ENCODE results near the gene DOP1A. TPM values are rescaled to one million over a fixed set of nuclear protein-coding genes. Genes with fewer than 3 reads are reported as not detected.

The DOP1A gene
- total and polyA plus RNA-seq, 4 donors, result 3.5 to 32.0 (median 9.6) TPM

DNA sequence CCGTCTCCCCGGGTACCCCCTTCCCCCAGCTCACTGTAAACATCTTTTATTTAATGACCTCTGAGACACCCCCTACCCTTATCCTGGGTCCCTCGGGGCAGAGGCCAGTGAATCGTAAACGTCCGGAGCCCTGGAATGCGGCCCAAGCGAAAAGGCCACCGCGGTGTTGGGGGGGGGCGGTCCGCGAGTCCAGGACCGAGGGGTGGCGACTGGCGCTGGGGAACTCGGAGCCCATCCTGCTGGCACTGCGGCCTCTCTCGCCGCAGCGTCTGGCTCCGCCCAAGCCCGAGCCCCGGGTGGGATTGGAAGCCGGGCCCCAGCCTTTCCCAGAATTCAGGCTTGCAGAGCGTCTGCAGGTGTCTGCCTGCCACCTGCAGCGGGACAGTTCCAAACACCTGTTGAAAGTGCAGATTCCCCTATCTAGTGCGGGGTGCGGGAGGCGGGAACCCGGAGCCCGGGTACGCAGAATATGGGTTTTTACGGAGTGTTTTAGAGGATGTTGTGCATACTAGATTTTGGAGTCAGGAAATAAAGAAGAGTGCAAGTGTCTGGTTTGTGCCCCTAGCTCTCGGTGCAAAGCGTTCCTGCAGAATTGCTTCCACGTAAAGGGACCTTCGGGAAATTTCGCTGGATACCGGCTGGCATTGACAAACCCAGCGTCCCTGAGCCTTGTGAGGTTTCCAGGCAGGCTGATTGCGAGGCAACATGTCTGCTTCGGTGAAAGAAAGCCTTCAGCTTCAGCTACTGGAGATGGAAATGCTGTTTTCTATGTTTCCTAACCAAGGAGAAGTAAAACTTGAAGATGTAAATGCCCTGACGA, 126.5 kb downstream of the DOP1A start:
- Histone ChIP-seq H3K27ac (ENCODE audit: low read depth in 1 of 2, low read length in 2 of 2) (peak overlapping the region; percentile 81 to 95), H3K9me3 (ENCODE audit: control insufficient read depth in 4 of 4, low read length in 3 of 4) (no peaks in the 10 kb centered on the region), H3K36me3 (ENCODE audit: control insufficient read depth in 4 of 4, insufficient read depth in 3 of 4, low read depth in 1 of 4, low read length in 3 of 4) (peaks cover 3 to 20% (median 13%) of the 10 kb centered on the region in 4 donors), H3K4me3 (ENCODE audit: low read depth in 1 of 3, low read length in 3 of 3) (peak overlapping the region; percentile 93 to 99 (median 98)), H3K27me3 (ENCODE audit: control insufficient read depth in 4 of 4, insufficient read depth in 4 of 4, low read length in 3 of 4) (no peaks in the 10 kb centered on the region), H3K9ac (ENCODE audit: low read depth in 1 of 2, low read length in 2 of 2) (peak overlapping the region; percentile 34 to 49), H3K4me1 (ENCODE audit: control insufficient read depth in 4 of 4, insufficient read depth in 4 of 4, low read length in 3 of 4) (peaks cover 15 to 26% (median 19%) of the 10 kb centered on the region in 4 donors)
- peak; percentile 52 for DNase-seq (ENCODE audit: low spot score)
- no peak for TF ChIP-seq SP1 (IDR thresholded peaks at IDR 0.05)
- TF ChIP-seq YY1 (IDR thresholded peaks at IDR 0.05), result peak; percentile 8
- WGBS, result 3% methylated on average over 44 of the region's 44 CpGs

DNA sequence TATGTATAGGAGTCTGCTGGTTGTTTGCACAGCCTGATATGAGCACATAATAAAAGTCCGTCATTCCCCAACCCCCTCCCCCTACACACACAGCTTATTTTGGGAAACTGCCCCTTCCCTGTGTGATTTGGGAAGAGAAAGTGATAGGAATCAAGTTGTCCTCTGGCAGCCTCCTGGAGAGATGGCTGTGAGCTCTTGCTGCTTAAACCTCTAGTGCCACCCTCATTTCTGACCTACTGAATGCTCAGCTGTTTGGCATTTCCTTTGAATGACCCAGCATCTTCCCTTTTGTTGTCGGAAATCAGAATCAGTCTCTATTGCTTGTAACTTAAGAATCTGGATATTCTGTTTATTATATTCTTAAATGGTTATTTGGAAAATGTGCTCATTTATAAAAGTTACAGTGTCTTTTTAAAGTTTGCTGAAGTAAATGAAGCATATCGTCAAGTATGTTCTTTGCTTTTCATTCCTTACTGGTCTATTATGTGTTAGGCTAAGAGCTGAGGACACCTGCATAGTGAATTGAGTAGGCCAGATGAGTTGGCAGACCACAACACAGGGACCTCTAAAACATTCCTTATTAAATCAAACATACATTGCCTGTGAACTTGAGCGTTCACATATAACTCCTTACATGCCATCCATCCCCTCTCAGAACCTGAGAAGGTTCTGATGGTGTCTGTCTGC, 131.2 kb downstream of the DOP1A start:
- no peak overlapping the region for H3K27ac ChIP-seq (ENCODE audit: low read depth in 1 of 2, low read length in 2 of 2)

More for the DNA sequence above, 131.2 kb downstream of the DOP1A start:
- WGBS, result 92% methylated on average over 4 of the region's 4 CpGs
- Histone ChIP-seq H3K9ac (ENCODE audit: low read depth in 1 of 2, low read length in 2 of 2) (no peak overlapping the region), H3K27me3 (ENCODE audit: control insufficient read depth in 4 of 4, insufficient read depth in 4 of 4, low read length in 3 of 4) (no peaks in the 10 kb centered on the region), H3K9me3 (ENCODE audit: control insufficient read depth in 4 of 4, low read length in 3 of 4) (no peaks in the 10 kb centered on the region), H3K4me1 (ENCODE audit: control insufficient read depth in 4 of 4, insufficient read depth in 4 of 4, low read length in 3 of 4) (peaks cover 3 to 8% (median 5%) of the 10 kb centered on the region in 4 donors), H3K4me3 (ENCODE audit: low read depth in 1 of 3, low read length in 3 of 3) (no peak overlapping the region), H3K36me3 (ENCODE audit: control insufficient read depth in 4 of 4, insufficient read depth in 3 of 4, low read depth in 1 of 4, low read length in 3 of 4) (peaks cover 3 to 16% (median 10%) of the 10 kb centered on the region in 4 donors)
- TF ChIP-seq GABPA (IDR thresholded peaks at IDR 0.05 in 1 of 2, conservative IDR thresholded peaks at IDR 0.05 in 1 of 2) (no peak), YY1 (IDR thresholded peaks at IDR 0.05) (no peak), FOXA2 (IDR thresholded peaks at IDR 0.05) (no peak), RAD21 (IDR thresholded peaks at IDR 0.05) (no peak), HNF4G (IDR thresholded peaks at IDR 0.05) (no peak), SP1 (IDR thresholded peaks at IDR 0.05) (no peak), JUND (IDR thresholded peaks at IDR 0.05) (no peak), RXRA (IDR thresholded peaks at IDR 0.05) (no peak), HNF4A (conservative IDR thresholded peaks at IDR 0.05) (no peak)
- TF ChIP-seq, protein P1, sequence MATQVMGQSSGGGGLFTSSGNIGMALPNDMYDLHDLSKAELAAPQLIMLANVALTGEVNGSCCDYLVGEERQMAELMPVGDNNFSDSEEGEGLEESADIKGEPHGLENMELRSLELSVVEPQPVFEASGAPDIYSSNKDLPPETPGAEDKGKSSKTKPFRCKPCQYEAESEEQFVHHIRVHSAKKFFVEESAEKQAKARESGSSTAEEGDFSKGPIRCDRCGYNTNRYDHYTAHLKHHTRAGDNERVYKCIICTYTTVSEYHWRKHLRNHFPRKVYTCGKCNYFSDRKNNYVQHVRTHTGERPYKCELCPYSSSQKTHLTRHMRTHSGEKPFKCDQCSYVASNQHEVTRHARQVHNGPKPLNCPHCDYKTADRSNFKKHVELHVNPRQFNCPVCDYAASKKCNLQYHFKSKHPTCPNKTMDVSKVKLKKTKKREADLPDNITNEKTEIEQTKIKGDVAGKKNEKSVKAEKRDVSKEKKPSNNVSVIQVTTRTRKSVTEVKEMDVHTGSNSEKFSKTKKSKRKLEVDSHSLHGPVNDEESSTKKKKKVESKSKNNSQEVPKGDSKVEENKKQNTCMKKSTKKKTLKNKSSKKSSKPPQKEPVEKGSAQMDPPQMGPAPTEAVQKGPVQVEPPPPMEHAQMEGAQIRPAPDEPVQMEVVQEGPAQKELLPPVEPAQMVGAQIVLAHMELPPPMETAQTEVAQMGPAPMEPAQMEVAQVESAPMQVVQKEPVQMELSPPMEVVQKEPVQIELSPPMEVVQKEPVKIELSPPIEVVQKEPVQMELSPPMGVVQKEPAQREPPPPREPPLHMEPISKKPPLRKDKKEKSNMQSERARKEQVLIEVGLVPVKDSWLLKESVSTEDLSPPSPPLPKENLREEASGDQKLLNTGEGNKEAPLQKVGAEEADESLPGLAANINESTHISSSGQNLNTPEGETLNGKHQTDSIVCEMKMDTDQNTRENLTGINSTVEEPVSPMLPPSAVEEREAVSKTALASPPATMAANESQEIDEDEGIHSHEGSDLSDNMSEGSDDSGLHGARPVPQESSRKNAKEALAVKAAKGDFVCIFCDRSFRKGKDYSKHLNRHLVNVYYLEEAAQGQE (IDR thresholded peaks at IDR 0.05), result no peak
- TF ChIP-seq, protein P2, sequence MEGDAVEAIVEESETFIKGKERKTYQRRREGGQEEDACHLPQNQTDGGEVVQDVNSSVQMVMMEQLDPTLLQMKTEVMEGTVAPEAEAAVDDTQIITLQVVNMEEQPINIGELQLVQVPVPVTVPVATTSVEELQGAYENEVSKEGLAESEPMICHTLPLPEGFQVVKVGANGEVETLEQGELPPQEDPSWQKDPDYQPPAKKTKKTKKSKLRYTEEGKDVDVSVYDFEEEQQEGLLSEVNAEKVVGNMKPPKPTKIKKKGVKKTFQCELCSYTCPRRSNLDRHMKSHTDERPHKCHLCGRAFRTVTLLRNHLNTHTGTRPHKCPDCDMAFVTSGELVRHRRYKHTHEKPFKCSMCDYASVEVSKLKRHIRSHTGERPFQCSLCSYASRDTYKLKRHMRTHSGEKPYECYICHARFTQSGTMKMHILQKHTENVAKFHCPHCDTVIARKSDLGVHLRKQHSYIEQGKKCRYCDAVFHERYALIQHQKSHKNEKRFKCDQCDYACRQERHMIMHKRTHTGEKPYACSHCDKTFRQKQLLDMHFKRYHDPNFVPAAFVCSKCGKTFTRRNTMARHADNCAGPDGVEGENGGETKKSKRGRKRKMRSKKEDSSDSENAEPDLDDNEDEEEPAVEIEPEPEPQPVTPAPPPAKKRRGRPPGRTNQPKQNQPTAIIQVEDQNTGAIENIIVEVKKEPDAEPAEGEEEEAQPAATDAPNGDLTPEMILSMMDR (IDR thresholded peaks at IDR 0.05; ENCODE audit: low read depth, low read length, missing input control), result no peak
- TF ChIP-seq, protein P3, sequence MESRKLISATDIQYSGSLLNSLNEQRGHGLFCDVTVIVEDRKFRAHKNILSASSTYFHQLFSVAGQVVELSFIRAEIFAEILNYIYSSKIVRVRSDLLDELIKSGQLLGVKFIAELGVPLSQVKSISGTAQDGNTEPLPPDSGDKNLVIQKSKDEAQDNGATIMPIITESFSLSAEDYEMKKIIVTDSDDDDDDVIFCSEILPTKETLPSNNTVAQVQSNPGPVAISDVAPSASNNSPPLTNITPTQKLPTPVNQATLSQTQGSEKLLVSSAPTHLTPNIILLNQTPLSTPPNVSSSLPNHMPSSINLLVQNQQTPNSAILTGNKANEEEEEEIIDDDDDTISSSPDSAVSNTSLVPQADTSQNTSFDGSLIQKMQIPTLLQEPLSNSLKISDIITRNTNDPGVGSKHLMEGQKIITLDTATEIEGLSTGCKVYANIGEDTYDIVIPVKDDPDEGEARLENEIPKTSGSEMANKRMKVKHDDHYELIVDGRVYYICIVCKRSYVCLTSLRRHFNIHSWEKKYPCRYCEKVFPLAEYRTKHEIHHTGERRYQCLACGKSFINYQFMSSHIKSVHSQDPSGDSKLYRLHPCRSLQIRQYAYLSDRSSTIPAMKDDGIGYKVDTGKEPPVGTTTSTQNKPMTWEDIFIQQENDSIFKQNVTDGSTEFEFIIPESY (IDR thresholded peaks at IDR 0.05), result no peak
- DNase-seq (ENCODE audit: low spot score), result no peak
